ENCODE measurements around the gene PLEKHO2.

The PLEKHO2 gene

DNA sequence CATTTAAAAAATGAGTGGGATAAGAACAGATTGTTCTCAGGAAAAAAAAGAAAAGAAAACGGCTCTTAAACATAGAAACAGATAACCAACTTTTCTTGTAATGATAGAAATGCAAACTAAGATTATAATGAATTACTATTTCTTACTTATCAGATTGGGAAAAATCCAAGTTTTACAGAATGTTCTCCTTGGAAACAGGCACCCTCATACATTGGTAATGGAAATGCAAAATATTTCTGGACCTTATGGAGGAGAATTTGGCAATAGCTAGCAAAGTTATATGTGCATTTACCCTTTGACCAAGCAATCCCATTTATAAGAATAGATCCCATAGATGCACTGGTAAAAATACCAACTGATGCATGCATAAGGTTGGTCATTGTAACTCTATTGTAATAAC, 66.3 kb downstream of the PLEKHO2 start:
- TF ChIP-seq ISL1 (CRISPR knock-in tag; IDR thresholded peaks at IDR 0.05) = no peak
- no peak for TF ChIP-seq ZFP30 (CRISPR knock-in tag; IDR thresholded peaks at IDR 0.05)
- TF ChIP-seq TOX (CRISPR knock-in tag; IDR thresholded peaks at IDR 0.05; ENCODE audit: borderline replicate concordance) = no peak
- TF ChIP-seq ZNF70 (CRISPR knock-in tag; IDR thresholded peaks at IDR 0.05) = no peak
- TF ChIP-seq PPARA (CRISPR knock-in tag; IDR thresholded peaks at IDR 0.05; ENCODE audit: borderline replicate concordance) = no peak
- TF ChIP-seq GLIS3 (CRISPR knock-in tag; IDR thresholded peaks at IDR 0.05) = no peak
- ATAC-seq = no peak

DNA sequence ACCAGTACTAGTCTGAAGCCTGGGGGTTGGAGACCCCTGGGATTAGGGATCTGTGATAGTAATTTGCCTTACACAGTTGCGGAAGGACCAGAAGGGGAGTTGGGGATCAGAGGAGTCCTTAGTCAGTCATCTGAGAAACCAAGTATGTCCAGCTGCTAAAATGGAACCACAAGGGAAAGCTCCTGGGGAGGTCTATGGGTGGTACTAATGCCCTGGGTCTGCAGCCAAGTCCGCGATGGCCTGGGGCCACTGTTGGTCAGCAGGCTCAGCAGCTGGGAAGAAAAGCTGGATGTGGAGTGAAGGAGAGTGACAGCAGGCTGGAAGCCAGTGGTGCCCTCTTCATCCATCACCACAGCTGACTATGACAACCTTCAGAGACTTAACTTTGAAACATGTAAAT, 67.8 kb downstream of the PLEKHO2 start:
- ATAC-seq = no peak
- TF ChIP-seq SNAI2 (CRISPR knock-in tag; IDR thresholded peaks at IDR 0.05) = no peak
- TF ChIP-seq ZNF565 (CRISPR knock-in tag; conservative IDR thresholded peaks at IDR 0.05; ENCODE audit: low read depth) = no peak
- TF ChIP-seq ISL1 (CRISPR knock-in tag; IDR thresholded peaks at IDR 0.05) = no peak
- TF ChIP-seq ESRRG (CRISPR knock-in tag; IDR thresholded peaks at IDR 0.05) = no peak
- TF ChIP-seq POU6F1 (CRISPR knock-in tag; IDR thresholded peaks at IDR 0.05; ENCODE audit: borderline replicate concordance, low read depth) = no peak
- no peak for TF ChIP-seq ARNTL (CRISPR knock-in tag; IDR thresholded peaks at IDR 0.05; ENCODE audit: borderline replicate concordance, low read depth)
- TF ChIP-seq, protein P1, sequence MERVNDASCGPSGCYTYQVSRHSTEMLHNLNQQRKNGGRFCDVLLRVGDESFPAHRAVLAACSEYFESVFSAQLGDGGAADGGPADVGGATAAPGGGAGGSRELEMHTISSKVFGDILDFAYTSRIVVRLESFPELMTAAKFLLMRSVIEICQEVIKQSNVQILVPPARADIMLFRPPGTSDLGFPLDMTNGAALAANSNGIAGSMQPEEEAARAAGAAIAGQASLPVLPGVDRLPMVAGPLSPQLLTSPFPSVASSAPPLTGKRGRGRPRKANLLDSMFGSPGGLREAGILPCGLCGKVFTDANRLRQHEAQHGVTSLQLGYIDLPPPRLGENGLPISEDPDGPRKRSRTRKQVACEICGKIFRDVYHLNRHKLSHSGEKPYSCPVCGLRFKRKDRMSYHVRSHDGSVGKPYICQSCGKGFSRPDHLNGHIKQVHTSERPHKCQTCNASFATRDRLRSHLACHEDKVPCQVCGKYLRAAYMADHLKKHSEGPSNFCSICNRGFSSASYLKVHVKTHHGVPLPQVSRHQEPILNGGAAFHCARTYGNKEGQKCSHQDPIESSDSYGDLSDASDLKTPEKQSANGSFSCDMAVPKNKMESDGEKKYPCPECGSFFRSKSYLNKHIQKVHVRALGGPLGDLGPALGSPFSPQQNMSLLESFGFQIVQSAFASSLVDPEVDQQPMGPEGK (CRISPR knock-in tag; IDR thresholded peaks at IDR 0.05; ENCODE audit: borderline replicate concordance) = no peak
- TF ChIP-seq CSDC2 (CRISPR knock-in tag; IDR thresholded peaks at IDR 0.05) = no peak
- TF ChIP-seq CREB5 (CRISPR knock-in tag; IDR thresholded peaks at IDR 0.05; ENCODE audit: low read depth) = no peak
- TF ChIP-seq, protein P2, sequence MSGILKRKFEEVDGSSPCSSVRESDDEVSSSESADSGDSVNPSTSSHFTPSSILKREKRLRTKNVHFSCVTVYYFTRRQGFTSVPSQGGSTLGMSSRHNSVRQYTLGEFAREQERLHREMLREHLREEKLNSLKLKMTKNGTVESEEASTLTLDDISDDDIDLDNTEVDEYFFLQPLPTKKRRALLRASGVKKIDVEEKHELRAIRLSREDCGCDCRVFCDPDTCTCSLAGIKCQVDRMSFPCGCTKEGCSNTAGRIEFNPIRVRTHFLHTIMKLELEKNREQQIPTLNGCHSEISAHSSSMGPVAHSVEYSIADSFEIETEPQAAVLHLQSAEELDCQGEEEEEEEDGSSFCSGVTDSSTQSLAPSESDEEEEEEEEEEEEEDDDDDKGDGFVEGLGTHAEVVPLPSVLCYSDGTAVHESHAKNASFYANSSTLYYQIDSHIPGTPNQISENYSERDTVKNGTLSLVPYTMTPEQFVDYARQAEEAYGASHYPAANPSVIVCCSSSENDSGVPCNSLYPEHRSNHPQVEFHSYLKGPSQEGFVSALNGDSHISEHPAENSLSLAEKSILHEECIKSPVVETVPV (CRISPR knock-in tag; IDR thresholded peaks at IDR 0.05) = no peak
- TF ChIP-seq ZFP30 (CRISPR knock-in tag; IDR thresholded peaks at IDR 0.05) = no peak
- no peak for TF ChIP-seq ZFP3 (CRISPR knock-in tag; IDR thresholded peaks at IDR 0.05)
- no peak for TF ChIP-seq BACH2 (CRISPR knock-in tag; IDR thresholded peaks at IDR 0.05; ENCODE audit: borderline replicate concordance)
- TF ChIP-seq GLIS3 (CRISPR knock-in tag; IDR thresholded peaks at IDR 0.05) = no peak

DNA sequence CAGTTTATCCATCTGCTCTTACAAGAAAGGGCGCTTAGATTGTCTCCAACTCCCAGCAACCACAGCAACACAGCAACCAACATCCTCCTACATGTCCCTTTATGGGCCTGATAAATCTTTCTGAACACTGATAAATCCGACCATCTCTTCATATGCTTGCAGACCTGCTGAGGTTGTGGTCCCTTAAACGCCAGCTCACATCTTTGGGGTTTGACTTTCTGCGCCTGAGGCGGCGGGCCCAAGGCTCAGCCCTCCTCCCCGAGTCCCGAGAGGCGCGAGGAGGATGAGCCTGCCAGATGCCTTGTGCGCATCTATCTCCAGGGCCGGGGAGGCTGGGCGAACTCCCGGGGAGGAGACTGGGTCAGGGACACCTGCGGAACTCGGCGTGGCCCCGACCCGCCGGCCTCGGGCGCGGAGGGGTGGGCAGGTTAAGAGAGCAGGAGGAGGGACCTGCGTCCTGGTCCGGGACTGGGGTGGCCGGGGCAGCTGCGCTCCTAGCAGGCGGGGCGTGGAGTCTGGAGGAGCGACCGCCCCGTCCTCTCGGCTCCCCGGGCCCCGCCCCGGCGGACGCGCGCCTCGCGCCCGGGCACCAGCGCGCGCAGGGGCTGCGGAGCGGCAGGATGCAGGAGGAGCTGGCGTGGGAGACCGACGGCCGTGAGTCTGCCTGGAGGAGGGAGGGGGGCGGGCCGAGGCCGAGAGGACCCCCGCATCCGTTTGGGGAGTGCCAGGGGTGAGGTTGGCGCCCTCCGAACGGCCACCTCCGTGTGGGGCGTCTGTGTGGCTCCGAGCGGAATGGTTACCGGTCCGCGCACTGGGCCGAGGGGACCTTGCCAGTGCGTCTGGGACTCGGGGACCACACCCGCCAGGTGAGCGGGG, 69.8 kb downstream of the PLEKHO2 start, which contains the start of gene ANKDD1A:
ANKDD1A (plus strand) TSS at position 592 of the 876 bp plus-strand sequence; CDS start at position 621, 29 bp downstream.
- ATAC-seq = peak; percentile 97
- TF ChIP-seq, protein P2 (CRISPR knock-in tag; IDR thresholded peaks at IDR 0.05) = no peak
- TF ChIP-seq, protein P1 (CRISPR knock-in tag; IDR thresholded peaks at IDR 0.05; ENCODE audit: borderline replicate concordance) = no peak
- TF ChIP-seq TSHZ2 (CRISPR knock-in tag; IDR thresholded peaks at IDR 0.05) = no peak
- TF ChIP-seq CSDC2 (CRISPR knock-in tag; IDR thresholded peaks at IDR 0.05) = no peak
- no peak for TF ChIP-seq POU6F1 (CRISPR knock-in tag; IDR thresholded peaks at IDR 0.05; ENCODE audit: borderline replicate concordance, low read depth)
- no peak for TF ChIP-seq TCF4 (CRISPR knock-in tag; IDR thresholded peaks at IDR 0.05; ENCODE audit: borderline replicate concordance)
- TF ChIP-seq ZNF70 (CRISPR knock-in tag; IDR thresholded peaks at IDR 0.05) = no peak
